Inferior parietal cortex (tissue), 1 donor: ENCODE data around the gene SEH1L.
"Not testable (repeated sequence)": the region's sequence is repeated elsewhere in the genome, so short reads cannot be mapped to it uniquely, and the experiment has no call there.

ENCODE experiments used
- DNase-seq: peaks from one replicate; pipeline ENCODE4 v3.0.0-alpha.2; 2016; ENCODE audit errors: extremely low spot score

Gene SEH1L

DNA sequence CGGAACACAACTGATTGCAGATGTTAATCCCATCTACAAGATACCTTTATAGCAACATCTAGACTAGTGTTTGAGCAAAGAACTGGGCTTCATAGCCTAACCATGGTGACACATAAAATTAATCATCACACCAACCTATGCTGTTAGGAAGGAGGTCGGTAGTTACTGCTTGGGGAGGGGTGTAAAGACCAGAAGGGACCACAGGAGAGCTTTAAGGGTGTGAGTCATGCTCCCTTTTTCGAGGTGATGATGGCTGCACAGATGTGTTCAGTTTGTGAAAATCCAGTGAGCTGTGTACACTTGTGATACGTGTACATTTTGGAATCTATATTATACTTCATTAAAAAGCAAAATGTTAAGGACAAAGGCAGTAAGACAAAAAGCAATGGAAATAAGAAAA lies 4.6 kb upstream of the SEH1L start:
- DNase-seq = no peak

GRCh38 chr18:12944709-12945108 lies 3.1 kb upstream of the SEH1L start:
- no peak for DNase-seq

- peak; percentile 33 for DNase-seq
Measured at GRCh38 chr18:12946549-12947284, 1.1 kb upstream of the SEH1L start.

GRCh38 chr18:12948050-12948804 lies 416 bp downstream of the SEH1L start:
- peak; percentile 77 for DNase-seq

- DNase-seq = no peak
Measured at GRCh38 chr18:12958478-12958877, 10.7 kb downstream of the SEH1L start.

DNA sequence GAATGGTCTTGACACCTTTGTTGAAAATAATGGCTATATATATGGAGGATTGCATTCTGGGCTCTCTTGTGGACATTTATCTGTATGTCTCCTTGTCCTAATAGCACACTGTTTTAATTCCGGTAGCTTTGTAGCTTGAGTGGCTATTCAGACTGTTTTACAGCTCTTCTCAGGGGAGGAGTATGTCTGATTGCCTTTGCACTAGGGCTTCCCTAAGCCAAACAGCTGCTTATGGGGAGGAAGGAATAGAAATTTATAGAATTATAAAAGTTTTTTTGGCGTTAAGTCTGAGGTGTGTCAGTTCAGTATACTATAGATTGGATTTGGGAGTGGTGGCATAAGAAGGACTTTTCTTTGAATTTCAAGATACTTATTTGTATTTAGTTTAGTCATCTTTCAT lies 12.6 kb downstream of the SEH1L start:
- no peak for DNase-seq

DNA sequence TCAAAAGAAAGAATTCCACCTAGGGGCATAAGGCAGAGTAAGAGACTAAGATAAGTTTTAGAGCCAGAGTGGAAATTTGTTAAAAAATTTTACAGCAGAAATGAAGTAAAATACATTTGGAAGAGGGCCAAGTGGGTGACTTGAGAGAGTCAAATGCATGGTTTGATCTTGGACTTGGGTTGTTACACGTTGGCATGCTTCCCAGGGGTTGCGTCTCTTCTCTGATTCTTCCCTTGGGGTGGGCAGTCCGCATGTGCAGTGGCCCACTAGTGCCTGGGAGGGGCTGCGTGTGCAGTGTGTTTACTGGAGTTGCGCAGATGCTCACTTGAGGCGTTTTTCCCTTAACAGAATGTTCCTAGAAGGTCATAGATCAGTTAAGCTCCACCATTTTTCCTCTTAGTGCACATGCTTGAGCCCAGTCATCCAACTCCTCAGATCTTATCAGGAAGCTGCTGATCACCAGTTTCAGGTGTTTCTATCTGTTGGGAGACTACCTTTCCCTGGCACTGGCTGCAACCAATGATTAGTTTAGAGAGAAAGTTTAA lies 13.1 kb downstream of the SEH1L start:
- no peak for DNase-seq

DNA sequence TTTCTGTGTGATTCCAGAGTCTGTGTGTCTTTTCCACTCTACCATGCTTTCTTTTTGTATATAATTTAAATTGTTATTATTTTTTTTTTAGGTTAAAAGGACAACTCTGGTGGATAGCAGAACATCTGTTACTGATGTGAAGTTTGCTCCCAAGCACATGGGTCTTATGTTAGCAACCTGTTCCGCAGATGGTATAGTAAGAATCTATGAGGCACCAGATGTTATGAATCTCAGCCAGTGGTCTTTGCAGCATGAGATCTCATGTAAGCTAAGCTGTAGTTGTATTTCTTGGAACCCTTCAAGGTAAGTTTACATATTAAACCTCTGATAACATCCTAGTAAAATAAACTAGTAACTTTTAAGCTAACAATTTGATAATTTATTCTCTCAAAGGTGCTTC lies 15.3 kb downstream of the SEH1L start:
- no peak for DNase-seq

DNA sequence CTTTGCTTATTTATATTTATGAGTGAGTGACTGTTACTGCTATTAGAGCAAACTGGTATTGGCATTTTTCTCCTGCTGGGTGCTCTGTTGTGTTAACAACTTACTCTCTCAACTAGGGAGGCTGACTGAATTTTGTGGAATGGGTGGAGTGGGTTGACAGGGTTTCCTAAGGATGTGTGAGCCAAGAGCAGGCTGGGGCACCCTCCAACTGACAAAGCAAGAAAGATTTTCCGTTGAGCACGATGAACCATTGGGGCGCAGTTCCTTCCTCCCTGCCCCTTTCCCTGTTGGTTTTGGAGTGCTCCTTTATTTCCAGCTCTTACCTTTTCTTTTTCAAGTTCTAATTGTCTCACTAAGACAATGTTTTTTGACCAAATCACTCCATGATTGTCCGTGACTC lies 20.3 kb downstream of the SEH1L start:
- DNase-seq = no peak

GRCh38 chr18:12968619-12969018 lies 20.8 kb downstream of the SEH1L start:
- no peak for DNase-seq

- no peak for DNase-seq
Measured at GRCh38 chr18:12973562-12974213, 25.9 kb downstream of the SEH1L start.

- no peak for DNase-seq
Measured at GRCh38 chr18:12975488-12975887, 27.7 kb downstream of the SEH1L start.

DNA sequence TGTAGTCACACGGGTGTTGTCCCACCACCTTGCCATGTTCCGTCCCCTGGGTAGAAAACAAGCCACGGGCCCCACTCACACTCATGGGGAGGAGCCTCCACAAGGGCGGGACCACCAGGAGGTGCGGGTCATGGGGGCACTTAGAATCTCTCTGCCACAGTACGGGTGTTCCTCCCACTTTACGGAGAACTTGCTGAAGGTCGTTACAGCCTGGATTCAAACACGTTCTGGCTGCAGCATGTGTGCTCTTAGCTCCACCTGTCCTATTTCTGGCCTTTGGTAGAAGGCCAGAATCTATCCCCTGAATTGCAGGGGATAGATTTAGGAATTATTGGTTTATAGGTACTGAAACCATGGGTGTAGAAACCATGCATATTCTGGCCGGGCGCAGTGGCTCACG lies 28.5 kb downstream of the SEH1L start:
- DNase-seq = no peak

- not testable (repeated sequence) for DNase-seq
Measured at GRCh38 chr18:12980065-12980464, 32.3 kb downstream of the SEH1L start.

DNA sequence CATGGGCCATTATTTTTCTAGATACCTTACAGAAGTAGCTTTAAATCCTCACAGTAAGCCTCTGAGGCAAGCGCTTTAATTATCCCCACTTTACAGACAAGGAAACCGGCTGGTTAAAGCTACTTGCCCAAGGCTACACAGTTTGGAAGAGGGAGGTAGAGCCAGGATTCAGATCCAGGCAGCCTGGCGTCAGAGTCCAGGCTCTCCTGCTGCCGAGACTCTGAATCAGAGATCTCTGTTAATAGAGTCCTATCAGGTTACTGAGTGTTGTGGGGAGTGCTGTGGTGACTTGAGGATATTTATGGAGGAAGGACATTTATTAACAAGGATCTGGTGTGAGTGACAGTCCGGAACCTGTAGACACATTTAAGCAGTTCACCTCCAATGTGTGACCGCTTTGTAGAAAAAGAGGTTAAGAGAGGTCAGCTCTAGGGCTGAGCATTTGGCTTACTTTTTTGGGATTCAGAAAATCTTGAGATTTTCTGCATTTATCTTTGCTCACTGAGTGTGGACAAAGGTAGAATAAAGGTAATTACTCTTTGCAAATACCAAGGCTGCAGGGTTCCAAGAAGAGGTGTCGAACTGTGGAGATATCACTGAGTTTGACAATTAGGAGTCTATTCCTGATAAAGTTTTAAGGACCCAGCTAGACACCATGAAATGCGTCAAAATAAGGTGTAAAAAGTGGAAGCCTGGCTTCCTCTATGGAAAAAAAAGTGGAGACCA lies 41.7 kb downstream of the SEH1L start:
- no peak for DNase-seq

- DNase-seq = no peak
Measured at GRCh38 chr18:12990123-12990475, 42.3 kb downstream of the SEH1L start.

GRCh38 chr18:12990641-12990966 lies 42.8 kb downstream of the SEH1L start:
- DNase-seq = peak; percentile 17

GRCh38 chr18:12990967-12991820 lies 43.4 kb downstream of the SEH1L start, which contains the start of gene CEP192:
CEP192 (plus strand) TSS chr18:12991362; CDS start chr18:12999425, 8,063 bp downstream.
- peak; percentile 97 for DNase-seq

- DNase-seq = no peak
Measured at GRCh38 chr18:12991821-12992179, 44.0 kb downstream of the SEH1L start.

DNA sequence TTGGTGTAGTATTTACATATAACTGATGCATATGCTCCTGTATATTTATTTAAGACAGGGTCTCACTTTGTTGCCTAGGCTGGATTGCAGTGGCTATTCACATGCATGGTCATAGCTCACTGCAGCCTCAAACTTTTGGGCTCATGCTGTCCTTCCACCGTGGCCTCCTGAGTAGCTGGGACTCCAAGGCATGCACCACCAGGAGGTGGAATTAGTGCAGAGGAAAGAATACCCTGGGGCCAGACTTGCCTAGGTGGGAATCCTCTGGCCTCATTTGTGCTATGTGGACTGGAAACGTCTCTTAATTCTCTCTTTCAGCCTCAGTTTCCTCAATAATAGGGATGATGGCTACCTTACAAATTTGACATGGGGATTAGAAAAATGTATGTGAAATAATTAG lies 45.6 kb downstream of the SEH1L start:
- DNase-seq = no peak

- DNase-seq = no peak
Measured at GRCh38 chr18:12995424-12995823, 47.6 kb downstream of the SEH1L start.
